GM11168 (cell line): Measurements from ENCODE around the gene EPOP.

Experiments
- in situ Hi-C: fragments of 300-500 bp; cut with MboI; formaldehyde crosslinking; loops from one replicate; pipeline ENCODE4 v1.12.0; 2022; ENCODE audit warnings: low sequenced_read_pairs; ENCODE audit not compliant: unreplicated experiment

Gene EPOP

GRCh38 chr17:38674749-38675615, at the start of gene EPOP:
Gene EPOP (minus strand): TSS chr17:38674957. CDS start chr17:38674495, 462 bp downstream.
- in situ Hi-C loops: loop anchor here (5.0 kb wide), 1 partner anchor 57 kb away; the partner anchor contains the start of gene CISD3

DNA sequence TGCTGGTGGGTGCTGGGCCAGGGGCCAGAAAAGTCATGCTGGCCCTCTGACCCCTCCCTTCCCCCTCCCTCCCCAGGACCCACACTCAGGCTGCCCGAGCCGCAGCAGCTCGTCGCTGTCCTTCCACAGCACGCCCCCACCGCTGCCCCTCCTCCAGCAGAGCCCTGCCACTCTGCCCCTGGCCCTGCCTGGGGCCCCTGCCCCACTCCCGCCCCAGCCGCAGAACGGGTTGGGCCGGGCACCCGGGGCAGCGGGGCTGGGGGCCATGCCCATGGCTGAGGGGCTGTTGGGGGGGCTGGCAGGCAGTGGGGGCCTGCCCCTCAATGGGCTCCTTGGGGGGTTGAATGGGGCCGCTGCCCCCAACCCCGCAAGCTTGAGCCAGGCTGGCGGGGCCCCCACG, 47.0 kb upstream of the EPOP start:
- in situ Hi-C loops: no loop called here

DNA sequence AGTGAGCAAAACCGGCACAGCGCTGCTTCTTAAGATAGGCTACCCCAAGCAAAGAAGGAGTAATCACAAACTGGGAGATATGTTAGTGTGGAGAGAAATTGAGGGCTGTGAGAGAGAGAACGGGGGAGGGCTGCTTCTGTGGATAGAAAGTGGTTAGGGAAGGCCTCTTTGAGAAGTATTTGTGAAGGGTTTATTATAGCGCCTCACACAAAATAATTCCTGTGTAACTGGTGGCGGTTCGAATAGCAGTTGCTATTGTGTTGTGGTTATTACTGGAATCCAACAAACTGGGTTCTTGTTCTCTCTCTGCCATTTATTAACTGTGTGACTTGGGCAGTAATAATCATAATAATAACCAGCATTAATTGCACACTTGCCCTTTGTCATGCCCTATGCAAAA, 46.2 kb upstream of the EPOP start:
- in situ Hi-C loops: no loop called here

GRCh38 chr17:38719943-38720641, 45.3 kb upstream of the EPOP start:
- in situ Hi-C loops: no loop called here

DNA sequence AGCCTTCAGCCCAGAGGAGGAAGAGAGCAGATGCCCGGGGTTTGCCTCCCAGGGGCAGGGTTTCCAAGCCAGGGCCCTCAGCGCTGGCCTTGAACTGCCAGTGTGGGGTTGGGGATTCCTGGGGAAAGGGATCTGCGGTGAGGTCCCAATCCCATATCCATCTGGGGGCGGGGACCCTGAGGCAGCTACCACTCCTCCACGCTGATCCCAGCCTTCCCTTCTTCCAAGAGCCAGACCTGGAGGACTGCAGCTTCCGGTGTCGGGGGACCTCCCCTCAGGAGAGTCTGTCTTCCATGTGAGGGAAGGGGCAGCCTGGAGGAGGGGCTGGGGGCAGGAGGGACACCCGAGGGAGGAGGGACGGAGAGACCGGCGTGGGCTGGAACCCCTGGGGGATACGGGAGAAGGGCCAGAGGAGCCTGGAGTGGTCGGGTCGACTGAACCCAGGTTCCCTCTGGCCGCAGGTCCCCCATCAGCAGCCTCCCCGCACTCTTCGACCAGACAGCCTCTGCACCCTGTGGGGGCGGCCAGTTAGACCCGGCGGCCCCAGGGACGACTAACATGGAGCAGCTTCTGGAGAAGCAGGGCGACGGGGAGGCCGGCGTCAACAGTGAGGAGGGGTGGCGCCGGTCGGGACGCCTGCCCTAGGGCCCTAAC, 44.7 kb upstream of the EPOP start:
- in situ Hi-C loops: no loop called here

GRCh38 chr17:38717139-38717745, 42.5 kb upstream of the EPOP start:
- in situ Hi-C loops: no loop called here

DNA sequence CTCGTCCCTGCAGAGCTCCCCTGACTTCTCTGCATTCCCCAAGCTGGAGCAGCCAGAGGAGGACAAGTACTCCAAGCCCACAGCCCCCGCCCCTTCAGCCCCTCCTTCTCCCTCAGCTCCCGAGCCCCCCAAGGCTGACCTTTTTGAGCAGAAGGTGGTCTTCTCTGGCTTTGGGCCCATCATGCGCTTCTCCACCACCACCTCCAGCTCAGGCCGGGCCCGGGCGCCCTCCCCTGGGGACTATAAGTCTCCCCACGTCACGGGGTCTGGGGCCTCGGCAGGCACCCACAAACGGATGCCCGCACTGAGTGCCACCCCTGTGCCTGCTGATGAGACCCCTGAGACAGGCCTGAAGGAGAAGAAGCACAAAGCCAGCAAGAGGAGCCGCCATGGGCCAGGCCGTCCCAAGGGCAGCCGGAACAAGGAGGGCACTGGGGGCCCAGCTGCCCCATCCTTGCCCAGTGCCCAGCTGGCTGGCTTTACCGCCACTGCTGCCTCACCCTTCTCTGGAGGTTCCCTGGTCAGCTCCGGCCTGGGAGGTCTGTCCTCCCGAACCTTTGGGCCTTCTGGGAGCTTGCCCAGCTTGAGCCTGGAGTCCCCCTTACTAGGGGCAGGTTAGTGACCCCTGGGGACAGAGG, 41.7 kb upstream of the EPOP start:
- in situ Hi-C loops: no loop called here

GRCh38 chr17:38715216-38715943, 40.6 kb upstream of the EPOP start:
- in situ Hi-C loops: no loop called here

DNA sequence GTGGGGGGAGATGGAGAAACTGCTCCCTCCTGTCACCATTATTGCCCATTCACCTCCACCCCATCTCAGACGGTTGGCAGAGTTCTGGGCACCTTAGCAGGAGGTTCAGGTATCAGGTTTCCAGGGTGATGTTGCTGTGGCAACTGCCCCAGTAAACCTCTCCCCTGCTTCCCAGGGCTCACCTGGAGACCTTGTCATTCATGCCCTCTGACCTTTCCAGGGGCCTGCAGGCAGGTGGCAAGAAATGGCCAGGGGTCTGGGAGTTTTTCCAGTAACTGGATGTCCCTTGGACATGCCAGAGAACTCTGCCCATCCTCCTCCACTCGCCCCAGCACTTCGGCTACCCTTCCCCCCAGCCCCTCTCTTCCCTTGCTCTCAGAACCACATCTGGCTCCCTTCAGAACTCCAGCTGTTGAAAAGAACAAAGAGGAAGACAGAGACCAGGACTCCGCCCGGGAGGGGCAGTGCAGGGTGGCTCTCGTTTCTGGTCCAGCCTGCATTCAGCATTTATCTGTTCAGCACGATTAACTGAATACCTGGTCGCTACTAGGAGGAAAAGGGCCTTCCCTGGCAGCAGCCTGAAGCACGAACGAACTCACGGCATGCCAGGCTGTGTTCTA, 38.8 kb upstream of the EPOP start:
- in situ Hi-C loops: no loop called here

DNA sequence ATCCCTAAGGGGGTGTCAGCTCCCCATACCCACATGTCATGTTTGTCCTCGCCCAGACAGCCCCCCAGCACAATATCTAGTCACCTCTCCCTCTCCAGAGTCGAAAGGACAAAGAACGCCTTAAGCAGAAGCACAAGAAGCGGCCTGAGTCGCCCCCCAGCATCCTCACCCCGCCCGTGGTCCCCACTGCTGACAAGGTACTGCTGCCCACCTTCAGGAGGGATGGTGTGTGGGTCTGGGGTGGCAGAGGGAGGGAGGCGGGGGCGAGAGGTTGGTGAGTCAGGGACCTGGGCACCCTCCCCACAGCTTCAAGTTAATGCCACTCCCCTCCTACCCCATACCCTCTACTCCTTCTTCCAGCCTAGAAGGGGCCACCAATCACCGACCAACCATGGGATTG, 37.8 kb upstream of the EPOP start:
- in situ Hi-C loops: no loop called here

GRCh38 chr17:38711792-38712571, 37.2 kb upstream of the EPOP start:
- in situ Hi-C loops: no loop called here

- in situ Hi-C loops: no loop called here
These were observed 36.2 kb upstream of the EPOP start for GRCh38 chr17:38710985-38711384.

- in situ Hi-C loops: no loop called here
These were observed 35.8 kb upstream of the EPOP start for GRCh38 chr17:38710604-38710962.

DNA sequence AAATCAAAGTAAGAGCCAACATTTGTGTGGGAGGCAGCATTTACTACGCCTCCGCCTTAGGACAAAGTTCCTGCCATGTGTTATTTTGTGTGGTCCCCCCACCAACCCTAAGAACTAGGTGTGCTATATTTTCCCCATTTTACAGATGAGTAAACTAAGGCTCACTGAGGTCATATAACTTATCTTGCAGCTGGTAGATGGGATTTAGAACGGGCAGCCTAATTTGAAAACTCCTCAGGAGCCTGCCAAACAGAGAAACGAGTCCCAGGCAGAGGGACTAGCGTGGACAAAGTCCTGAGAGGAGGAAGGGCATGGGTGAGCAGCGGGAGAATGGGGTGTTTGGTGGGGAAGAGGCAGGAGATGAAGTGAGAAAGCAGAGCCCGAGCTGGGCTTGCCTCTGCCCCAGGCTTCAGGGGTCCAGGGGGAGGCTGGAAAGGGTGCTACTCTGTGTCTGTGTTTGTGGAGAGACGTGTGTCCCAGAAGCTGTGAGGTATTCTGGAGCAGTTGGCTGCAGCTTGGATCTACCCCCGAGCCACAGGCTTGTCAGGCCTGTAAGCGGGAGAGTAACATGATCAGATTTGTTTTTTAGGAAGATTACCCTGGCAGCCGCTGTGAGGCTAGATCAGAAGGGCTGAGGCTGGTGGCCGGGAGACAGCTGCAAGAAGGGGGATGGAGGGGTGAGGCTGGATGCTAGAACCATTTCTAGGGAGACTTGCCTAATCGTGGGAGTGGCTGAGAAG, 35.3 kb upstream of the EPOP start:
- in situ Hi-C loops: no loop called here

DNA sequence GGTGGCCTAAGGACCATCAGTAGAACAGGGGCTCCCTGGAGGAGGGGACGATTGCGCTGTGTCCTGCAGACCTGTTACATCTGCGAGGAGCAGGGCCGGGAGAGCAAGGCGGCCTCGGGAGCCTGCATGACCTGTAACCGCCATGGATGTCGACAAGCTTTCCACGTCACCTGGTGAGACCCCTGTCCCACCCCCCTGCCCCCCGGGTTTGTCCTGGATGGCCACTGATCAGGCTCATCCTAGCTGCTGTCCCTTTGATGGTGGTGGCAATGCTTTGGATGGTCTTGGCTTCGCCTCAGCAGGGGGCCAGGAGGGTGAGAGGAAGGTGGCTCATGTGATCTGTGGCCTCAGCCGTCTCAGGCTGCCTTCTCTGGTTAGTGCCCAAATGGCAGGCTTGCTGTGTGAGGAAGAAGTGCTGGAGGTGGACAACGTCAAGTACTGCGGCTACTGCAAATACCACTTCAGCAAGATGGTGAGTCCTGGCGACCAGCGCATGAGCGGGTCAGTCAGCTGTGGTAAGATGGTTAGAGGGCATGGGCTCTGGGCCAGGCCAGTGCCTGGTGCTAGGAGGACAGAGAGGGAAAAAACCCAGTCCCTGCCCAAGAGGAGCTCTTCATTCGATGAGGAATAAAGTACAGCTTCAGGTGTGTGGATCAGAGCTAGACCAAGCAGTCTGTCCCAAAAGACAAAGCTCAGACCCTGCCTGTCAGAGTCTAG, 34.5 kb upstream of the EPOP start:
- in situ Hi-C loops: no loop called here

GRCh38 chr17:38707678-38708351, 33.1 kb upstream of the EPOP start:
- in situ Hi-C loops: no loop called here
